Stimulated activated CD4-positive, alpha-beta T cell treated with anti-CD3 and anti-CD28 coated beads, Interleukin-1b, Interleukin-23, amount 100 ng/mL, for 24 hours (primary cell): ENCODE measurements around the gene PTCHD1.
A peak's percentile ranks its signal among the peaks of the same experiment; 100 is the strongest.

Experiments used
- DNase-seq, 4 experiments: peaks; one replicate each; pipeline ENCODE4 v3.0.0-alpha.2; 2020; ENCODE audit warnings: low read depth in 4 of 4, low spot score in 1 of 4

PTCHD1 gene

GRCh38 chrX:23334848-23335599 lies at the start of gene PTCHD1:
Gene PTCHD1 (plus strand): TSS chrX:23334849. CDS start chrX:23334876, 27 bp downstream.
- DNase-seq, result no peak

GRCh38 chrX:23286731-23287130 lies 47.9 kb upstream of the PTCHD1 start:
- DNase-seq, result no peak

- DNase-seq, result no peak
Observed at GRCh38 chrX:23287191-23287725, 47.4 kb upstream of the PTCHD1 start.

GRCh38 chrX:23292354-23292987 lies 42.2 kb upstream of the PTCHD1 start:
- DNase-seq, result no peak

GRCh38 chrX:23292988-23293651 lies 41.5 kb upstream of the PTCHD1 start:
- no peak for DNase-seq

GRCh38 chrX:23304881-23305280 lies 29.8 kb upstream of the PTCHD1 start:
- DNase-seq, result no peak

- DNase-seq, result no peak
Observed at GRCh38 chrX:23311731-23312130, 22.9 kb upstream of the PTCHD1 start.

GRCh38 chrX:23312136-23312535 lies 22.5 kb upstream of the PTCHD1 start:
- DNase-seq, result no peak

- peak in 1 of 4 experiments; percentile 20 for DNase-seq
Observed at GRCh38 chrX:23317799-23318724, 16.6 kb upstream of the PTCHD1 start.

GRCh38 chrX:23327104-23327503 lies 7.5 kb upstream of the PTCHD1 start:
- DNase-seq, result no peak

GRCh38 chrX:23331701-23332100 lies 2.9 kb upstream of the PTCHD1 start:
- DNase-seq, result no peak

GRCh38 chrX:23332101-23332887 lies 2.4 kb upstream of the PTCHD1 start:
- DNase-seq, result no peak

- no peak for DNase-seq
Observed at GRCh38 chrX:23332888-23333821, 1.5 kb upstream of the PTCHD1 start.

GRCh38 chrX:23333842-23334520 lies 668 bp upstream of the PTCHD1 start:
- DNase-seq, result no peak

GRCh38 chrX:23334521-23334847 lies 165 bp upstream of the PTCHD1 start:
- no peak for DNase-seq

GRCh38 chrX:23338334-23338733 lies 3.7 kb downstream of the PTCHD1 start:
- no peak for DNase-seq

GRCh38 chrX:23341452-23341851 lies 6.8 kb downstream of the PTCHD1 start:
- no peak for DNase-seq

GRCh38 chrX:23344238-23344903 lies 9.7 kb downstream of the PTCHD1 start:
- no peak for DNase-seq
